Measurements from ENCODE around the gene PRDX3. TPM values are rescaled to one million over a fixed set of nuclear protein-coding genes. Genes with fewer than 3 reads are reported as not detected.

Gene PRDX3
- total RNA-seq, 1 donor, result 222 TPM

Small RNA genes within 50 kb of the gene (small RNA-seq; reads per million reads assigned to genes)
- gene RN7SL749P, result not detected

Other genes with a start within 250 kb of the PRDX3 start
- gene NANOS1, start 149.1 kb downstream of the PRDX3 start, total RNA-seq, result 1.9 and 6.0 TPM in 2 replicates
- gene EIF3A, start 98.0 kb downstream of the PRDX3 start, total RNA-seq, result 95.7 and 119 TPM in 2 replicates
- gene DENND10, start 74.7 kb downstream of the PRDX3 start, total RNA-seq, result 71.2 and 94.6 TPM in 2 replicates
- gene SFXN4, start 13.1 kb downstream of the PRDX3 start, total RNA-seq, result 11.3 and 13.0 TPM in 2 replicates
- gene GRK5, start 28.8 kb upstream of the PRDX3 start, total RNA-seq, result 15.5 and 16.0 TPM in 2 replicates